K562 (cell line): Measurements from ENCODE around the gene NLRP12. TPM values are rescaled to one million over a fixed set of nuclear protein-coding genes. Genes with fewer than 3 reads are reported as not detected.
"Not testable (repeated sequence)": the region's sequence is repeated elsewhere in the genome, so short reads cannot be mapped to it uniquely, and the experiment has no call there.

Source experiments
- ATAC-seq: fragments of 200-7000 bp; cut with Tn5 transposase; 3 replicates; pipeline ENCODE4 v1.9.1; 2020; ENCODE audit warnings: moderate library complexity
- BruUV-seq: library from RNA; stranded (reverse); fragments of 400-500 nt; replicated peaks from 2 replicates; lab custom pipeline; 2021; lab: Mats Ljungman, UMichigan
- CTCF ChIA-PET: fragments of 300-600 bp; formaldehyde crosslinking; extraction: SDS; loops from one replicate; lab custom pipeline; 2021; ENCODE audit warnings: low intra/inter-chr PET ratio; lab: Yijun Ruan, JAX
- POLR2A ChIA-PET: fragments of 300-600, 350-650 bp; sonication (Branson Sonifier 250); formaldehyde crosslinking; extraction: SDS; loops from one replicate; lab custom pipeline; 2021; ENCODE audit warnings: antibody characterized with exemption, inconsistent platforms; lab: Yijun Ruan, JAX
- DNase-seq, 4 experiments: peaks; one replicate each; pipeline versions ENCODE4 v3.0.0 to v3.0.0-alpha.2; 2011 to 2018; ENCODE audit warnings: low spot score in 3 of 4, mixed read lengths in 3 of 4; ENCODE audit errors: extremely low read depth in 1 of 4
- FAIRE-seq: peaks from 2 replicates; lab custom pipeline; 2011; peaks lifted over from hg19 to GRCh38; lab: Jason Lieb, UNC
- H2AFZ ChIP-seq: 2 replicates; pipeline ENCODE4 v1.6.0; 2011; ENCODE audit warnings: low read depth, low read length, control low read depth, inconsistent platforms
- H3K27ac ChIP-seq: fragments of 200-600 bp; 3 replicates; pipeline ENCODE4 v1.8.0; 2011; ENCODE audit warnings: low read depth, mild to moderate bottlenecking, control low read depth, inconsistent platforms, low read length, moderate library complexity, mixed read lengths; ENCODE audit errors: extremely low read depth
- H3K27me3 ChIP-seq, 2 experiments: fragments of 300-600 bp in 1 of 2; 2 replicates in 1 of 2; 3 replicates in 1 of 2; pipeline versions ENCODE4 v1.6.0 to v1.8.0; 2011; ENCODE audit warnings: inconsistent platforms in 2 of 2, low read length in 2 of 2, mild to moderate bottlenecking in 1 of 2, mixed read lengths in 1 of 2, moderate library complexity in 1 of 2; ENCODE audit not compliant: control insufficient read depth in 2 of 2, insufficient read depth in 2 of 2
- H3K36me3 ChIP-seq: fragments of 300-600 bp; 3 replicates; pipeline ENCODE4 v1.8.0; 2011; ENCODE audit warnings: mild to moderate bottlenecking, low read length, inconsistent platforms; ENCODE audit not compliant: control insufficient read depth, insufficient read depth
- H3K4me1 ChIP-seq, 2 experiments: fragments of 200-600 bp in 1 of 2; replicated peaks in 1 of 2; 2 replicates in 1 of 2; 3 replicates in 1 of 2; pipeline versions ENCODE4 v1.5.1 to v1.8.0; 2011; ENCODE audit warnings: inconsistent platforms in 2 of 2, low read length in 2 of 2, mild to moderate bottlenecking in 1 of 2, mixed read lengths in 1 of 2, moderate library complexity in 1 of 2; ENCODE audit not compliant: control insufficient read depth in 2 of 2, insufficient read depth in 2 of 2
- H3K4me2 ChIP-seq: 2 replicates; pipeline ENCODE4 v1.6.1; 2011; ENCODE audit warnings: low read length, control low read depth, inconsistent platforms, mixed read lengths; ENCODE audit not compliant: insufficient read depth
- H3K4me3 ChIP-seq: fragments of 200-600 bp; sonication (generic), shearing (Covaris generic); 2 replicates; pipeline ENCODE4 v1.5.1; 2016; ENCODE audit warnings: control low read depth, inconsistent platforms
- H3K79me2 ChIP-seq: fragments of 200-600 bp; 3 replicates; pipeline ENCODE4 v1.8.0; 2011; ENCODE audit warnings: low read length, inconsistent platforms; ENCODE audit not compliant: control insufficient read depth, insufficient read depth
- H3K9ac ChIP-seq, 2 experiments: 2 replicates each; pipeline versions ENCODE4 v1.6.0 to v1.6.1; 2011; ENCODE audit warnings: low read depth in 2 of 2, low read length in 2 of 2, control low read depth in 1 of 2, inconsistent platforms in 1 of 2, mild to moderate bottlenecking in 1 of 2, mixed read lengths in 1 of 2; ENCODE audit not compliant: insufficient read depth in 1 of 2
- H3K9me1 ChIP-seq: one replicate; pipeline ENCODE4 v1.6.0; 2011; ENCODE audit warnings: inconsistent platforms, mild to moderate bottlenecking, low read length, moderate library complexity; ENCODE audit not compliant: control insufficient read depth, insufficient read depth
- H3K9me3 ChIP-seq: replicated peaks from 2 replicates; pipeline ENCODE4 v1.5.1; 2011; ENCODE audit warnings: low read depth, low read length, inconsistent platforms; ENCODE audit not compliant: control insufficient read depth, insufficient read depth
- H4K20me1 ChIP-seq: replicated peaks from 2 replicates; pipeline ENCODE4 v1.6.1; 2011; ENCODE audit warnings: low read length, inconsistent platforms, mixed read lengths; ENCODE audit not compliant: control insufficient read depth, insufficient read depth
- ZNF318 ChIP-seq, 2 experiments: fragments of 450-650 bp; IDR thresholded peaks; 2 replicates each; pipeline ENCODE4 v1.6.1; 2016; ENCODE audit warnings: mild to moderate bottlenecking in 2 of 2, borderline replicate concordance in 1 of 2, low read depth in 1 of 2, moderate library complexity in 1 of 2
- WGBS: fragments of 100-300 bp; shearing (Covaris generic); methylation state at CpG from one replicate; pipeline ENCODE4 v1.1.6; 2016; ENCODE audit warnings: low coverage, mixed read lengths; ENCODE audit not compliant: insufficient coverage; ENCODE audit errors: missing lambda C conversion rate; 5-methylcytosine and 5-hydroxymethylcytosine counted together
- in situ Hi-C: fragments of 300-500 bp; cut with MboI; formaldehyde crosslinking; loops from 4 replicates; pipeline ENCODE4 v1.15.0; 2018; ENCODE audit warnings: inconsistent platforms, mixed read lengths
- intact Hi-C: fragments of 100-400 bp; cut with micrococcal nuclease; formaldehyde crosslinking; loops from 2 replicates; pipeline ENCODE4 v1.14.2; 2022
- microRNA counts: library from miRNA; unstranded; fragments of <30 nt; microRNA quantifications from one replicate; lab custom pipeline; 2016
- microRNA-seq: library from miRNA; unstranded; fragments of <30 nt; microRNA quantifications from one replicate; pipeline ENCODE4, GENCODE V29; 2018; ENCODE audit warnings: borderline microRNAs expressed
- polyA plus RNA-seq, 8 experiments: library from polyadenylated mRNA; depleted of rRNA in 4 of 8; stranded (reverse) in 5 of 8; unstranded in 3 of 8; fragments of >200 nt; fragmentation: Nextera tagmentation in 2 of 8; fragmentation: Illumina TruSeq in 1 of 8; extraction: Ambion mirVana in 2 of 8; extraction: Trizol in 1 of 8; gene quantifications; 2 replicates each; pipeline versions ENCODE4 v1.2.1 to v1.2.3, GENCODE V29; 2011 to 2014; ENCODE audit warnings: inconsistent platforms in 1 of 8, missing spikeins in 1 of 8
- small RNA-seq: library from RNA; depleted of rRNA; stranded (forward); fragments of <200 nt; gene quantifications from one replicate; pipeline ENCODE3, GENCODE V24; 2014
- total RNA-seq, 7 experiments: library from RNA; depleted of rRNA in 6 of 7; stranded (reverse); fragments of >200 nt in 6 of 7; fragmentation: Illumina TruSeq in 2 of 7; extraction: Trizol in 2 of 7; gene quantifications; 2 replicates each; pipeline versions ENCODE4 v1.2.1 to v1.2.3, GENCODE V29; 2011 to 2021; ENCODE audit warnings: low replicate concordance in 1 of 7

The NLRP12 gene
- total and polyA plus RNA-seq, 9 of the 15 experiments (the other 6 are each of a cell fraction or from before 2014, with no cell fraction given), result not detected

- no peak for TF ChIP-seq ZNF318 (IDR thresholded peaks at IDR 0.05; ENCODE audit: borderline replicate concordance in 1 of 2, low read depth in 1 of 2)
- TF ChIP-seq, all 486 proteins: peak for 0
Measured at GRCh38 chr19:53768401-53768800, 55.7 kb downstream of the NLRP12 start (continued).

- H3K9me3 ChIP-seq, H3K9me1 ChIP-seq, H3K4me2 ChIP-seq, ATAC-seq, H2AFZ ChIP-seq, H3K27ac ChIP-seq, intact Hi-C loops, H3K4me3 ChIP-seq, CTCF ChIA-PET, H3K4me1 ChIP-seq, in situ Hi-C loops, DNase-seq, H3K27me3 ChIP-seq, POLR2A ChIA-PET, H3K79me2 ChIP-seq, FAIRE-seq, H4K20me1 ChIP-seq, BruUV-seq, H3K9ac ChIP-seq, H3K36me3 ChIP-seq: not testable (repeated sequence)
- WGBS, result 6% methylated on average over 2 of the region's 2 CpGs
Measured at GRCh38 chr19:53758991-53759390, 65.1 kb downstream of the NLRP12 start.

MicroRNA genes within 50 kb of the gene (microRNA counts, 767-probe panel; counts per million panel counts)
- microRNA hsa-miR-371a-3p (lab: Ali Mortazavi, UCI) (2,150 counts per million, percentile 54 among the panel's probes with 10 or more counts), microRNA hsa-miR-371a-5p (lab: Ali Mortazavi, UCI) (not detected), microRNA hsa-miR-371b-3p (lab: Ali Mortazavi, UCI) (not detected), microRNA hsa-miR-371b-5p (lab: Ali Mortazavi, UCI) (not detected), microRNA hsa-miR-372 (lab: Ali Mortazavi, UCI) (not detected), microRNA hsa-miR-373-3p (lab: Ali Mortazavi, UCI) (not detected), microRNA hsa-miR-516a-3p (lab: Ali Mortazavi, UCI) (not detected), microRNA hsa-miR-516a-5p (lab: Ali Mortazavi, UCI) (not detected), microRNA hsa-miR-522-3p (lab: Ali Mortazavi, UCI) (1,344 counts per million, percentile 32 among the panel's probes with 10 or more counts)

Small RNAs within 50 kb of the gene (microRNA-seq; reads per million reads assigned to microRNA genes)
- gene MIR1283-2, result not detected
- not detected for gene MIR371A
- gene MIR372, result 6.7 reads per million, percentile 51 among the genes with 10 or more reads in this experiment
- 33.0 reads per million, percentile 71 among the genes with 10 or more reads in this experiment for gene MIR373
- gene MIR516A1, result not detected
- 0.91 reads per million, percentile 4 among the genes with 10 or more reads in this experiment for gene MIR516A2
- gene MIR519A1, result 1.1 reads per million, percentile 10 among the genes with 10 or more reads in this experiment
- gene MIR521-1, result not detected
- 3.9 reads per million, percentile 41 among the genes with 10 or more reads in this experiment for gene MIR522
- not detected for gene MIR527

Small RNAs within 50 kb of the gene (small RNA-seq; reads per million reads assigned to genes)
- gene AC008753.1 (not detected), gene MIR1283-2 (0.15 reads per million), gene MIR371A (not detected), gene MIR372 (not detected), gene MIR373 (11.5 reads per million, percentile 95 among the genes with 10 or more reads in this experiment), gene MIR516A1 (not detected), gene MIR516A2 (0.15 reads per million), gene MIR519A1 (not detected), gene MIR521-1 (not detected), gene MIR527 (not detected), gene RNU6-1041P (not detected), gene RNU6-165P (not detected), gene RNU6-751P (not detected), gene RNU6-982P (not detected)

Other genes with a start within 250 kb of the NLRP12 start
- not detected in 2 replicates for gene DPRX, start 192.3 kb downstream of the NLRP12 start, total RNA-seq (2014; rRNA removed)
- gene DPRX, start 192.3 kb downstream of the NLRP12 start, total RNA-seq (2014; rRNA removed; fragmentation: Illumina TruSeq; extraction: Trizol), result not detected in 2 replicates
- gene DPRX, start 192.3 kb downstream of the NLRP12 start, total RNA-seq (2015; rRNA removed; fragmentation: Illumina TruSeq; extraction: Trizol), result not detected in 2 replicates
- not detected in 2 replicates for gene DPRX, start 192.3 kb downstream of the NLRP12 start, total RNA-seq (2021)
- not detected in 2 replicates for gene DPRX, start 192.3 kb downstream of the NLRP12 start, polyA plus RNA-seq (2011; rRNA removed)
- not detected in 2 replicates for gene DPRX, start 192.3 kb downstream of the NLRP12 start, polyA plus RNA-seq (2014; fragmentation: Illumina TruSeq; extraction: Trizol)
- gene DPRX, start 192.3 kb downstream of the NLRP12 start, polyA plus RNA-seq (2014; fragmentation: Nextera tagmentation; extraction: Ambion mirVana), result not detected
- gene DPRX, start 192.3 kb downstream of the NLRP12 start, polyA plus RNA-seq (2014; rRNA removed), result not detected in 2 replicates
- gene MYADM, start 43.6 kb upstream of the NLRP12 start, total RNA-seq (2014; rRNA removed), result 4.5 and 14.4 TPM in 2 replicates
- gene MYADM, start 43.6 kb upstream of the NLRP12 start, total RNA-seq (2014; rRNA removed; fragmentation: Illumina TruSeq; extraction: Trizol), result 6.7 and 7.1 TPM in 2 replicates
- 14.4 and 16.0 TPM in 2 replicates for gene MYADM, start 43.6 kb upstream of the NLRP12 start, total RNA-seq (2015; rRNA removed; fragmentation: Illumina TruSeq; extraction: Trizol)
- 65.5 and 70.3 TPM in 2 replicates for gene MYADM, start 43.6 kb upstream of the NLRP12 start, total RNA-seq (2021)
- 5.6 and 17.2 TPM in 2 replicates for gene MYADM, start 43.6 kb upstream of the NLRP12 start, polyA plus RNA-seq (2011; rRNA removed)
- gene MYADM, start 43.6 kb upstream of the NLRP12 start, polyA plus RNA-seq (2014; fragmentation: Illumina TruSeq; extraction: Trizol), result 26.1 and 44.1 TPM in 2 replicates
- gene MYADM, start 43.6 kb upstream of the NLRP12 start, polyA plus RNA-seq (2014; fragmentation: Nextera tagmentation; extraction: Ambion mirVana), result 10 to 100 TPM; 10.4 to 24.8 TPM
- gene MYADM, start 43.6 kb upstream of the NLRP12 start, polyA plus RNA-seq (2014; rRNA removed), result 18.5 and 19.5 TPM in 2 replicates
- gene PRKCG, start 57.9 kb upstream of the NLRP12 start, total RNA-seq (2014; rRNA removed), result not detected in 2 replicates
- not detected in 2 replicates for gene PRKCG, start 57.9 kb upstream of the NLRP12 start, total RNA-seq (2014; rRNA removed; fragmentation: Illumina TruSeq; extraction: Trizol)
- gene PRKCG, start 57.9 kb upstream of the NLRP12 start, total RNA-seq (2015; rRNA removed; fragmentation: Illumina TruSeq; extraction: Trizol), result not detected in 2 replicates
- 0.09 TPM in 1 of 2 replicates, not detected in the other for gene PRKCG, start 57.9 kb upstream of the NLRP12 start, total RNA-seq (2021)
- 0.04 TPM in 1 of 2 replicates, not detected in the other for gene PRKCG, start 57.9 kb upstream of the NLRP12 start, polyA plus RNA-seq (2011; rRNA removed)
- not detected in 2 replicates for gene PRKCG, start 57.9 kb upstream of the NLRP12 start, polyA plus RNA-seq (2014; fragmentation: Illumina TruSeq; extraction: Trizol)
- not detected for gene PRKCG, start 57.9 kb upstream of the NLRP12 start, polyA plus RNA-seq (2014; fragmentation: Nextera tagmentation; extraction: Ambion mirVana)
- not detected in 2 replicates for gene PRKCG, start 57.9 kb upstream of the NLRP12 start, polyA plus RNA-seq (2014; rRNA removed)
- not detected in 2 replicates for gene CACNG7, start 85.0 kb upstream of the NLRP12 start, total RNA-seq (2014; rRNA removed)
- not detected in 2 replicates for gene CACNG7, start 85.0 kb upstream of the NLRP12 start, total RNA-seq (2014; rRNA removed; fragmentation: Illumina TruSeq; extraction: Trizol)
- not detected in 2 replicates for gene CACNG7, start 85.0 kb upstream of the NLRP12 start, total RNA-seq (2015; rRNA removed; fragmentation: Illumina TruSeq; extraction: Trizol)
- not detected in 2 replicates for gene CACNG7, start 85.0 kb upstream of the NLRP12 start, total RNA-seq (2021)
- gene CACNG7, start 85.0 kb upstream of the NLRP12 start, polyA plus RNA-seq (2011; rRNA removed), result not detected in 2 replicates
- not detected in 2 replicates for gene CACNG7, start 85.0 kb upstream of the NLRP12 start, polyA plus RNA-seq (2014; fragmentation: Illumina TruSeq; extraction: Trizol)
- not detected for gene CACNG7, start 85.0 kb upstream of the NLRP12 start, polyA plus RNA-seq (2014; fragmentation: Nextera tagmentation; extraction: Ambion mirVana)
- gene CACNG7, start 85.0 kb upstream of the NLRP12 start, polyA plus RNA-seq (2014; rRNA removed), result not detected in 2 replicates
- 0.05 TPM in 1 of 2 replicates, not detected in the other for gene CACNG8, start 138.6 kb upstream of the NLRP12 start, total RNA-seq (2014; rRNA removed)
- gene CACNG8, start 138.6 kb upstream of the NLRP12 start, total RNA-seq (2014; rRNA removed; fragmentation: Illumina TruSeq; extraction: Trizol), result not detected in 2 replicates
- not detected in 2 replicates for gene CACNG8, start 138.6 kb upstream of the NLRP12 start, total RNA-seq (2015; rRNA removed; fragmentation: Illumina TruSeq; extraction: Trizol)
- gene CACNG8, start 138.6 kb upstream of the NLRP12 start, total RNA-seq (2021), result 0.02 TPM in 1 of 2 replicates, not detected in the other
- gene CACNG8, start 138.6 kb upstream of the NLRP12 start, polyA plus RNA-seq (2011; rRNA removed), result not detected in 2 replicates
- not detected in 2 replicates for gene CACNG8, start 138.6 kb upstream of the NLRP12 start, polyA plus RNA-seq (2014; fragmentation: Illumina TruSeq; extraction: Trizol)
- gene CACNG8, start 138.6 kb upstream of the NLRP12 start, polyA plus RNA-seq (2014; fragmentation: Nextera tagmentation; extraction: Ambion mirVana), result not detected
- gene CACNG8, start 138.6 kb upstream of the NLRP12 start, polyA plus RNA-seq (2014; rRNA removed), result not detected in 2 replicates
- not detected in 2 replicates for gene CACNG6, start 167.3 kb upstream of the NLRP12 start, total RNA-seq (2014; rRNA removed)
- gene CACNG6, start 167.3 kb upstream of the NLRP12 start, total RNA-seq (2014; rRNA removed; fragmentation: Illumina TruSeq; extraction: Trizol), result not detected in 2 replicates
- gene CACNG6, start 167.3 kb upstream of the NLRP12 start, total RNA-seq (2015; rRNA removed; fragmentation: Illumina TruSeq; extraction: Trizol), result not detected in 2 replicates
- gene CACNG6, start 167.3 kb upstream of the NLRP12 start, total RNA-seq (2021), result not detected in 2 replicates
- not detected in 2 replicates for gene CACNG6, start 167.3 kb upstream of the NLRP12 start, polyA plus RNA-seq (2011; rRNA removed)
- gene CACNG6, start 167.3 kb upstream of the NLRP12 start, polyA plus RNA-seq (2014; fragmentation: Illumina TruSeq; extraction: Trizol), result not detected in 2 replicates
- not detected for gene CACNG6, start 167.3 kb upstream of the NLRP12 start, polyA plus RNA-seq (2014; fragmentation: Nextera tagmentation; extraction: Ambion mirVana)
- not detected in 2 replicates for gene CACNG6, start 167.3 kb upstream of the NLRP12 start, polyA plus RNA-seq (2014; rRNA removed)
- not detected in 2 replicates for gene VSTM1, start 239.6 kb upstream of the NLRP12 start, total RNA-seq (2014; rRNA removed)
- not detected in 2 replicates for gene VSTM1, start 239.6 kb upstream of the NLRP12 start, total RNA-seq (2014; rRNA removed; fragmentation: Illumina TruSeq; extraction: Trizol)
- not detected in 2 replicates for gene VSTM1, start 239.6 kb upstream of the NLRP12 start, total RNA-seq (2015; rRNA removed; fragmentation: Illumina TruSeq; extraction: Trizol)
- gene VSTM1, start 239.6 kb upstream of the NLRP12 start, total RNA-seq (2021), result not detected in 2 replicates
- not detected in 2 replicates for gene VSTM1, start 239.6 kb upstream of the NLRP12 start, polyA plus RNA-seq (2011; rRNA removed)
- not detected in 2 replicates for gene VSTM1, start 239.6 kb upstream of the NLRP12 start, polyA plus RNA-seq (2014; fragmentation: Illumina TruSeq; extraction: Trizol)
- not detected for gene VSTM1, start 239.6 kb upstream of the NLRP12 start, polyA plus RNA-seq (2014; fragmentation: Nextera tagmentation; extraction: Ambion mirVana)
- not detected in 2 replicates for gene VSTM1, start 239.6 kb upstream of the NLRP12 start, polyA plus RNA-seq (2014; rRNA removed)